Osteocyte (in vitro differentiated cells): ENCODE data around the gene IL17RE. TPM values are rescaled to one million over a fixed set of nuclear protein-coding genes. Genes with fewer than 3 reads are reported as not detected.

Experiments
- DNase-seq: peaks from one replicate; pipeline ENCODE4 v3.0.0; 2021; ENCODE audit warnings: mixed read lengths; ENCODE audit not compliant: unreplicated experiment; ENCODE audit errors: extremely low spot score
- H3K27ac Mint-ChIP-seq: one replicate; pipeline ENCODE4 v1.8.0; 2021; ENCODE audit warnings: mild to moderate bottlenecking, mixed read lengths; ENCODE audit not compliant: unreplicated experiment
- H3K27me3 Mint-ChIP-seq: one replicate; pipeline ENCODE4 v1.8.0; 2021; ENCODE audit warnings: mixed read lengths; ENCODE audit not compliant: unreplicated experiment
- H3K36me3 Mint-ChIP-seq: one replicate; pipeline ENCODE4 v1.8.0; 2021; ENCODE audit warnings: mixed read lengths; ENCODE audit not compliant: unreplicated experiment
- H3K4me1 Mint-ChIP-seq: one replicate; pipeline ENCODE4 v1.8.0; 2021; ENCODE audit warnings: mixed read lengths; ENCODE audit not compliant: unreplicated experiment
- H3K4me3 Mint-ChIP-seq: one replicate; pipeline ENCODE4 v1.8.0; 2021; ENCODE audit warnings: mild to moderate bottlenecking, moderate library complexity, mixed read lengths; ENCODE audit not compliant: unreplicated experiment
- H3K9me3 Mint-ChIP-seq: one replicate; pipeline ENCODE4 v1.8.0; 2021; ENCODE audit warnings: mixed read lengths; ENCODE audit not compliant: unreplicated experiment
- total RNA-seq: library from RNA; stranded (reverse); gene quantifications from 2 replicates; pipeline ENCODE4 v1.2.1, GENCODE V29; 2021
- TF ChIP-seq, protein P1 (sequence below): fragments of 200-600 bp; sonication (generic); IDR thresholded peaks from 2 replicates; pipeline ENCODE4 v1.5.0; 2021; ENCODE audit warnings: antibody characterized with exemption, mild to moderate bottlenecking, moderate library complexity

The IL17RE gene
- total RNA-seq, 1 donor from 2014 or later, result 1.4 TPM

DNA sequence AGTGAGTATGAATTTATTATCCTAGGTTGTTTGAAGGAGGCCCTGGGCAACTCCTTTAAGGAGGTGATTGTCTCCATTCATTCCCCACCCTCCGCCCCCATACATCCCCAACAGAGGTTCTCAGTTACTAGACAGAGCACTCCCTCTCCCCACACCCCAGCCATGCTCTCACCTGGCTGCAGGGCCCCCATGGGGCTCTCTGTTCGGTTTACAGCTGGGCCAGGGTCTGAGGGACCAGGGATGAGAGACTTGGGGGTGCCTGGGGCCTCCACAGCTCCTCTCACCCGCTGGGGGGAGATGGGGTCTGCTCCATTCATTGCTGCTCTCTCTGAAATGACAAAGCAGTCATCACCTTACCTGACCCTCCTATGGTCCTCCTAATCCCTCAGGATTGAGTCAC is 45.9 kb downstream of the IL17RE start:
- Mint-ChIP-seq H3K27ac (no peak overlapping the region), H3K27me3 (no peaks in the 10 kb centered on the region), H3K4me1 (peaks cover 22% of the 10 kb centered on the region), H3K9me3 (no peaks in the 10 kb centered on the region), H3K36me3 (no peaks in the 10 kb centered on the region), H3K4me3 (no peak overlapping the region)
- TF ChIP-seq, protein P1, sequence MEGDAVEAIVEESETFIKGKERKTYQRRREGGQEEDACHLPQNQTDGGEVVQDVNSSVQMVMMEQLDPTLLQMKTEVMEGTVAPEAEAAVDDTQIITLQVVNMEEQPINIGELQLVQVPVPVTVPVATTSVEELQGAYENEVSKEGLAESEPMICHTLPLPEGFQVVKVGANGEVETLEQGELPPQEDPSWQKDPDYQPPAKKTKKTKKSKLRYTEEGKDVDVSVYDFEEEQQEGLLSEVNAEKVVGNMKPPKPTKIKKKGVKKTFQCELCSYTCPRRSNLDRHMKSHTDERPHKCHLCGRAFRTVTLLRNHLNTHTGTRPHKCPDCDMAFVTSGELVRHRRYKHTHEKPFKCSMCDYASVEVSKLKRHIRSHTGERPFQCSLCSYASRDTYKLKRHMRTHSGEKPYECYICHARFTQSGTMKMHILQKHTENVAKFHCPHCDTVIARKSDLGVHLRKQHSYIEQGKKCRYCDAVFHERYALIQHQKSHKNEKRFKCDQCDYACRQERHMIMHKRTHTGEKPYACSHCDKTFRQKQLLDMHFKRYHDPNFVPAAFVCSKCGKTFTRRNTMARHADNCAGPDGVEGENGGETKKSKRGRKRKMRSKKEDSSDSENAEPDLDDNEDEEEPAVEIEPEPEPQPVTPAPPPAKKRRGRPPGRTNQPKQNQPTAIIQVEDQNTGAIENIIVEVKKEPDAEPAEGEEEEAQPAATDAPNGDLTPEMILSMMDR, result no peak
- no peak for DNase-seq

DNA sequence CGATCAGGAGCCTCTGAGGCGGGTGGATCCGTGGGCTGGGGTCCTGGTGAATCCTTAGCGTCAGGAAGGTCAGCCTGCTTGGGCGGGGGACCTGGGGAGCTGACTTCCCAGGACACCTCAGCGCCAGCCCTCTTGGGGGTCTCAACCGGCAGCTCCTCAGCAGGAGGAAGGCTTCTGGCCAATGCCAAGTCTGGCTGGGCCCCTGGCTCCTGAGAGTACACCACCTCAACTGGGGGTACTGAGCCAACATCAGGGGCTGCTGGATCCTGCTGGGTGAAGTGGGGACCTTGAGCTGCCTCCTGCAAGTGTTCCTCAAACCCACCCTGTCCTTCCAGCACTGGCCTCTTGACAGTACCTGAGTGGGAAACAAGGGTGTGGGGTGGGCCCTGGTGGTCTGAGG is 46.5 kb downstream of the IL17RE start:
- Mint-ChIP-seq H3K36me3 (no peaks in the 10 kb centered on the region), H3K27ac (no peak overlapping the region), H3K4me3 (no peak overlapping the region), H3K27me3 (no peaks in the 10 kb centered on the region), H3K9me3 (no peaks in the 10 kb centered on the region), H3K4me1 (peaks cover 22% of the 10 kb centered on the region)
- no peak for DNase-seq
- TF ChIP-seq, protein P1, result no peak

DNA sequence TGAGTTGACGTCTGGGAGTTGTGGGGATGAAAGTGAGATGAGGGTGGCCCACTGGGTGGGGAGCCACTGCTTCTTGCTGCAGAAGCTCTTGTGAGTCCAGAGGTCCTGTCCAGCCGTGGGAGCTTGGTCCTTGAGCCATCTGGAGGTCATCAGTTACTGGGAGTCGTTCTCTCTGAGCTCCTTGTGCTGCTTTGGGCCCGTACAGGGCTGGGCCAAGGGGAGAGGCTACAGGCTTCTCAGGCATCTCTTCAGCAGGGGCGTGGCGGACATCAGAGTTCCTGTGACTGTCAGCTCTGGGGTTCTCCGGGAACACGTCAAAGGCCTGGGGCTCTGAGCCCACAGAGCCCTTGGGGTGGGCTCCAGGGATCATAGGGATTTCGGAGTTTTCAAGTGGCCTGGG is 47.0 kb downstream of the IL17RE start:
- H3K36me3 Mint-ChIP-seq, result no peaks in the 10 kb centered on the region
- no peaks in the 10 kb centered on the region for H3K9me3 Mint-ChIP-seq
- TF ChIP-seq, protein P1, result no peak
- H3K4me3 Mint-ChIP-seq, result no peak overlapping the region
- no peak overlapping the region for H3K27ac Mint-ChIP-seq
- DNase-seq, result no peak
- peaks cover 22% of the 10 kb centered on the region for H3K4me1 Mint-ChIP-seq
- no peaks in the 10 kb centered on the region for H3K27me3 Mint-ChIP-seq

DNA sequence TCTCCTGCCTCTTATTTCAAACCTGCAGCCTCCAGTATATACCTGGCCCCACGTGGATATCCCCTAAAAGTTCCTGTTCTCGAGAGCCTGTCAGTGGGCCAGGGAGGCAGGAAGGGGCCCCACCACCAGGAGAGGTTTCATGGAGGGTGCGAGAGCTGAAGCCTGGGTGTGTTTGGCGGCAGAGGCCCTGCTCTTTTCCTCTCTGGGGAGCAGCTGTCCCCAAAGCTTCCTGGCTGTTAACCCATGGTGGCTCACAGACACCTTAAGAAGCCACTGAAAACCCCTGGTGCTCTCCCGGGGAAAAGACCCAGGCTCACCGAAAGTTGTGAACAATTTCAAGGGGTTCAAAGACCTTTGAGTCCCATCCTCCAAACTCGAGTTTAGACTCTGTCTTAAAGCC is 48.5 kb downstream of the IL17RE start:
- TF ChIP-seq, protein P1, result no peak
- H3K9me3 Mint-ChIP-seq, result no peaks in the 10 kb centered on the region

DNA sequence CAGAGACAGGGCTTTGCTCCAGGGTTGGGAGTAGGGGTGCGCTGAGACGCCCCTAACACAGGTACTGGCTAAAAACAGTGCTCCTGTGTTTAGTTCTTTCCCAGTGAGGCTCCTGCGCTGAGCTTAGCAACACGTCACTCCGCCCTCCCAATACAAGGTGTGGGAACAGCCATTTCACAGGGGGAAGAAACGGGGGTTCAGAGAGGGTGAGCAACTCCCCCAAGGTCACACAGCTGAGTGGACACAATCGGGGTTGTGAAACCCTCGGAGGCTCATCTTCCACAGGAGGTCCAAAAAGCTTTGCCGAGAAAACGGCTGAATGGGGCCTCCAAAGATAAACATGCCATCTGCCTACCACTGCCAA is 48.9 kb downstream of the IL17RE start:
- Mint-ChIP-seq H3K27ac (no peak overlapping the region), H3K4me1 (peaks cover 22% of the 10 kb centered on the region), H3K27me3 (no peaks in the 10 kb centered on the region), H3K4me3 (peak overlapping the region; percentile 76), H3K36me3 (no peaks in the 10 kb centered on the region), H3K9me3 (no peaks in the 10 kb centered on the region)
- DNase-seq, result no peak
- TF ChIP-seq, protein P1, result no peak

More for the DNA sequence above, 48.5 kb downstream of the IL17RE start:
- Mint-ChIP-seq H3K27me3 (no peaks in the 10 kb centered on the region), H3K4me3 (peak overlapping the region; percentile 76), H3K4me1 (peaks cover 23% of the 10 kb centered on the region), H3K36me3 (no peaks in the 10 kb centered on the region), H3K27ac (no peak overlapping the region)
- DNase-seq, result no peak
